Mammary epithelial cell (primary cell): ENCODE data around the gene MRPS10.

Source experiments
- EZH2 ChIP-seq: IDR thresholded peaks from 2 replicates; pipeline ENCODE4 v1.6.1; 2012; ENCODE audit warnings: low read length, inconsistent platforms, borderline replicate concordance
- TF ChIP-seq, protein P1 (sequence below), 2 donors: IDR thresholded peaks in 1 of 2; conservative IDR thresholded peaks in 1 of 2; 2 replicates each; pipeline ENCODE4 v1.5.1; 2011 to 2012; ENCODE audit warnings: inconsistent platforms in 2 of 2, low read length in 2 of 2, mild to moderate bottlenecking in 2 of 2, control low read depth in 1 of 2, low read depth in 1 of 2; ENCODE audit not compliant: insufficient read depth in 1 of 2; ENCODE audit errors: extremely low read depth in 1 of 2

DNA sequence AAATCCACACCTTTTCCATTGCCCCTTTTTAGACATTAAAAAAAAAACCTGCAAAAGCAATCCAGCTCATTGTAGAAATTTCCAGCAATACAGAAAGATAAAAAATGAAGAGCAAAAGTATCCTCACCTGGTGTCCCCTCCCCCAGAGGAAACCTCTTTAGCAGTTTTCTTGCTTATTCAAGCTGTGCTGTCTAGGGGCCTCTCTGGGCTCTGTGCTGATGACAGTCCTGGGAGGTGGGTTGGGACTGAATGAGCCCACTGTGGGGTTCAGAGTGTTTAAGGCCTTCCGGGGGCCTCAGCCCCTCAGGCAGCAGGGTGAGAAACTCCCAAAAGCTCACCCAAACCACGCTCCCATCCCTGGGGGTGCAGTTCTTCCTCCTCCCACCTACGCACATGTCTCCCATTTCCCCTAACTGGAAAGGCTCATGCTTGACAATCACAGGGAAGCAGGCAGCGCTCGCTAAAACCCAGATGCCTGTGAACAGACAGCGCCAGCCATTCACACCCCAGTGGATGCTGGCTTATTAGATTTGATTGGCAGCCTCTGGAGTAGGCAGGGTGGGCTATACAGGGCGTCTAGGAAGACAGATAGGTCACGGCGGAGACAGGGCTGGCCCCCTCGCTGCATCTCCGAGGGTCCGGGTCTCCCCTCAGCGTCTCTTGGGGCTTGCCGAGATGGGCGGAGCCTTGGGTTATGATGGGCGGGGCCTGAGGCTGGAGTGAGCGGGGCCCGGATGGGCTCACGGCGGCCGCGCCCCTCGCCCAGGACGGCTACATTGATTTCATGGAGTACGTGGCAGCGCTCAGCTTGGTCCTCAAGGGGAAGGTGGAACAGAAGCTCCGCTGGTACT, 39.9 kb downstream of the MRPS10 start:
- TF ChIP-seq, protein P1, sequence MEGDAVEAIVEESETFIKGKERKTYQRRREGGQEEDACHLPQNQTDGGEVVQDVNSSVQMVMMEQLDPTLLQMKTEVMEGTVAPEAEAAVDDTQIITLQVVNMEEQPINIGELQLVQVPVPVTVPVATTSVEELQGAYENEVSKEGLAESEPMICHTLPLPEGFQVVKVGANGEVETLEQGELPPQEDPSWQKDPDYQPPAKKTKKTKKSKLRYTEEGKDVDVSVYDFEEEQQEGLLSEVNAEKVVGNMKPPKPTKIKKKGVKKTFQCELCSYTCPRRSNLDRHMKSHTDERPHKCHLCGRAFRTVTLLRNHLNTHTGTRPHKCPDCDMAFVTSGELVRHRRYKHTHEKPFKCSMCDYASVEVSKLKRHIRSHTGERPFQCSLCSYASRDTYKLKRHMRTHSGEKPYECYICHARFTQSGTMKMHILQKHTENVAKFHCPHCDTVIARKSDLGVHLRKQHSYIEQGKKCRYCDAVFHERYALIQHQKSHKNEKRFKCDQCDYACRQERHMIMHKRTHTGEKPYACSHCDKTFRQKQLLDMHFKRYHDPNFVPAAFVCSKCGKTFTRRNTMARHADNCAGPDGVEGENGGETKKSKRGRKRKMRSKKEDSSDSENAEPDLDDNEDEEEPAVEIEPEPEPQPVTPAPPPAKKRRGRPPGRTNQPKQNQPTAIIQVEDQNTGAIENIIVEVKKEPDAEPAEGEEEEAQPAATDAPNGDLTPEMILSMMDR (conservative IDR thresholded peaks at IDR 0.05 in 1 of 2, IDR thresholded peaks at IDR 0.05 in 1 of 2; ENCODE audit: extremely low read depth in 1 of 2, insufficient read depth in 1 of 2, low read depth in 1 of 2, low read length in 2 of 2), result no peak
- no peak for TF ChIP-seq EZH2
